HepG2 (cell line): Measurements from ENCODE around the gene CDC42BPG. TPM values are rescaled to one million over a fixed set of nuclear protein-coding genes. Genes with fewer than 3 reads are reported as not detected.

Source experiments
- ATAC-seq: fragments of 200-7000 bp; cut with Tn5 transposase; 3 replicates; pipeline ENCODE4 v1.9.1; 2020; ENCODE audit warnings: mild to moderate bottlenecking, moderate library complexity
- BruUV-seq: library from RNA; stranded (reverse); fragments of 400-500 nt; replicated peaks from 2 replicates; lab custom pipeline; 2021; lab: Mats Ljungman, UMichigan
- CTCF ChIA-PET: fragments of 300-600 bp; formaldehyde crosslinking; extraction: SDS; loops from one replicate; lab custom pipeline; 2021; ENCODE audit warnings: low total read pairs, inconsistent platforms, low intra/inter-chr PET ratio; lab: Yijun Ruan, JAX
- POLR2A ChIA-PET: fragments of 350-600 bp; sonication (Branson Sonifier 250); formaldehyde crosslinking; loops from one replicate; lab custom pipeline; 2020; ENCODE audit warnings: antibody characterized with exemption, inconsistent platforms; lab: Yijun Ruan, JAX
- DNase-seq: peaks from one replicate; pipeline ENCODE4 v3.0.0-alpha.2; 2015; ENCODE audit warnings: low spot score
- FAIRE-seq: peaks from 3 replicates; lab custom pipeline; 2011; peaks lifted over from hg19 to GRCh38; lab: Jason Lieb, UNC
- H2AFZ ChIP-seq: one replicate; pipeline ENCODE4 v1.6.1; 2011; ENCODE audit warnings: low read length, inconsistent platforms
- H3K27ac ChIP-seq: fragments of 300-600 bp; 3 replicates; pipeline ENCODE4 v1.8.0; 2011; ENCODE audit warnings: mixed run types, mild to moderate bottlenecking, mixed read lengths, low read length, inconsistent platforms; ENCODE audit not compliant: insufficient read depth; ENCODE audit errors: extremely low read length
- H3K27me3 ChIP-seq, 2 experiments: fragments of 200-600 bp in 1 of 2; 2 replicates in 1 of 2; 3 replicates in 1 of 2; pipeline versions ENCODE4 v1.6.0 to v1.8.0; 2011; ENCODE audit warnings: low read length in 2 of 2, mild to moderate bottlenecking in 2 of 2, moderate library complexity in 2 of 2, inconsistent platforms in 1 of 2; ENCODE audit not compliant: insufficient read depth in 2 of 2, control insufficient read depth in 1 of 2
- H3K36me3 ChIP-seq, 2 experiments: fragments of 200-600 bp in 1 of 2; replicated peaks in 1 of 2; 2 replicates in 1 of 2; 3 replicates in 1 of 2; pipeline versions ENCODE4 v1.5.1 to v1.8.0; 2011; ENCODE audit warnings: low read length in 2 of 2, inconsistent platforms in 1 of 2; ENCODE audit not compliant: insufficient read depth in 2 of 2, control insufficient read depth in 1 of 2
- H3K4me1 ChIP-seq: 2 replicates; pipeline ENCODE4 v1.5.1; 2012; ENCODE audit warnings: low read length, inconsistent platforms; ENCODE audit not compliant: insufficient read depth
- H3K4me2 ChIP-seq: 2 replicates; pipeline ENCODE4 v1.6.0; 2011; ENCODE audit warnings: low read depth, low read length, inconsistent platforms
- H3K4me3 ChIP-seq, 3 experiments: fragments of 200-600 bp in 1 of 3; sonication (generic), shearing (Covaris generic) in 1 of 3; replicated peaks in 1 of 3; 2 replicates each; pipeline ENCODE4 v1.5.1; 2011 to 2016; ENCODE audit warnings: low read length in 3 of 3, inconsistent platforms in 2 of 3, low read depth in 2 of 3, mild to moderate bottlenecking in 2 of 3, control low read depth in 1 of 3, mixed read lengths in 1 of 3; ENCODE audit not compliant: insufficient read depth in 1 of 3
- H3K79me2 ChIP-seq: one replicate; pipeline ENCODE4 v1.6.1; 2011; ENCODE audit warnings: low read length, inconsistent platforms; ENCODE audit not compliant: insufficient read depth
- H3K9ac ChIP-seq: 2 replicates; pipeline ENCODE4 v1.6.0; 2011; ENCODE audit warnings: mild to moderate bottlenecking, low read depth, low read length, inconsistent platforms; ENCODE audit not compliant: insufficient read depth
- H3K9me3 ChIP-seq: 2 replicates; pipeline ENCODE4 v1.5.1; 2012; ENCODE audit warnings: mild to moderate bottlenecking, low read length
- H4K20me1 ChIP-seq: 2 replicates; pipeline ENCODE4 v1.6.0; 2011; ENCODE audit warnings: inconsistent platforms, mild to moderate bottlenecking, low read length, moderate library complexity; ENCODE audit not compliant: insufficient read depth
- CEBPZ ChIP-seq: IDR thresholded peaks from 2 replicates; pipeline ENCODE4 v1.6.1; 2012; ENCODE audit warnings: low read length, improper control_type of control experiment
- CREM ChIP-seq, 2 experiments: sonication (generic) in 1 of 2; formaldehyde crosslinking in 1 of 2; IDR thresholded peaks; 2 replicates each; pipeline versions ENCODE4 v1.4.0 to v1.6.1; 2016 to 2020; ENCODE audit warnings: antibody characterized with exemption in 1 of 2, mild to moderate bottlenecking in 1 of 2, missing genetic modification reagents in 1 of 2
- GABPB1 ChIP-seq: IDR thresholded peaks from 2 replicates; pipeline ENCODE4 v1.6.1; 2016; ENCODE audit warnings: mild to moderate bottlenecking, missing genetic modification reagents, moderate library complexity, missing compliant biosample characterization
- GATA4 ChIP-seq: sonication (generic); IDR thresholded peaks from 2 replicates; pipeline ENCODE4 v1.6.1; 2016; ENCODE audit warnings: antibody characterized with exemption, low read depth, borderline replicate concordance
- HMGXB4 ChIP-seq, 2 experiments: sonication (generic) in 1 of 2; formaldehyde crosslinking in 1 of 2; IDR thresholded peaks; 2 replicates each; pipeline versions ENCODE4 v1.4.0 to v1.6.1; 2018 to 2020; ENCODE audit warnings: missing genetic modification reagents in 2 of 2, borderline replicate concordance in 1 of 2, low read depth in 1 of 2, mild to moderate bottlenecking in 1 of 2, missing biosample characterization in 1 of 2
- HNF4A ChIP-seq: sonication (generic); formaldehyde crosslinking; IDR thresholded peaks from 2 replicates; pipeline ENCODE4 v1.4.0; 2020; ENCODE audit warnings: missing genetic modification reagents
- HNF4G ChIP-seq, 2 experiments: sonication (generic) in 1 of 2; formaldehyde crosslinking in 1 of 2; IDR thresholded peaks; 2 replicates each; pipeline versions ENCODE4 v1.4.0 to v1.6.1; 2011 to 2020; ENCODE audit warnings: borderline replicate concordance in 2 of 2, low read depth in 2 of 2, mild to moderate bottlenecking in 2 of 2, low read length in 1 of 2, missing genetic modification reagents in 1 of 2, moderate library complexity in 1 of 2
- NFYB ChIP-seq: sonication (generic); formaldehyde crosslinking; IDR thresholded peaks from 2 replicates; pipeline ENCODE4 v1.4.0; 2020; ENCODE audit warnings: missing genetic modification reagents
- PHF21A ChIP-seq: sonication (generic); formaldehyde crosslinking; IDR thresholded peaks from 2 replicates; pipeline ENCODE4 v1.5.0; 2020; ENCODE audit warnings: mild to moderate bottlenecking, missing genetic modification reagents
- SOX5 ChIP-seq: IDR thresholded peaks from 2 replicates; pipeline ENCODE4 v1.6.1; 2016; ENCODE audit warnings: borderline replicate concordance
- ZNF124 ChIP-seq: sonication (generic); formaldehyde crosslinking; IDR thresholded peaks from 2 replicates; pipeline ENCODE4 v1.4.0; 2020; ENCODE audit warnings: missing genetic modification reagents
- ZNF552 ChIP-seq: sonication (generic); formaldehyde crosslinking; IDR thresholded peaks from 2 replicates; pipeline ENCODE4 v1.9.0; 2022; ENCODE audit warnings: missing genetic modification reagents, mild to moderate bottlenecking, borderline replicate concordance
- ZNF570 ChIP-seq: sonication (generic); formaldehyde crosslinking; IDR thresholded peaks from 2 replicates; pipeline ENCODE4 v1.4.0; 2020; ENCODE audit warnings: mild to moderate bottlenecking, missing genetic modification reagents, borderline replicate concordance
- ZNF772 ChIP-seq: sonication (generic); formaldehyde crosslinking; IDR thresholded peaks from 2 replicates; pipeline ENCODE4 v1.5.0; 2020; ENCODE audit warnings: mild to moderate bottlenecking, missing genetic modification reagents
- WGBS: methylation state at CpG from one replicate; pipeline ENCODE4 v1.1.6; 2017; ENCODE audit warnings: low lambda C conversion rate; 5-methylcytosine and 5-hydroxymethylcytosine counted together
- in situ Hi-C: cut with HindIII; loops from 2 replicates; pipeline ENCODE4 v1.10.0; 2017; ENCODE audit warnings: low pct_unique_long_range_greater_than_20kb; ENCODE audit not compliant: extremely low pct_ligation_motif_present
- intact Hi-C: fragments of 100-400 bp; cut with micrococcal nuclease; formaldehyde crosslinking; loops from one replicate; pipeline ENCODE4 v1.10.0; 2022; ENCODE audit not compliant: unreplicated experiment
- polyA plus RNA-seq, 8 experiments: library from polyadenylated mRNA; depleted of rRNA in 3 of 8; stranded (reverse) in 7 of 8; unstranded in 1 of 8; fragments of >200 nt; fragmentation: Illumina TruSeq in 4 of 8; extraction: Trizol in 4 of 8; gene quantifications; 2 replicates each; pipeline versions ENCODE4 v1.2.1 to v1.2.3, GENCODE V29; 2011 to 2016; ENCODE audit warnings: low read depth in 4 of 8, missing spikeins in 1 of 8, mixed read lengths in 1 of 8; ENCODE audit not compliant: insufficient read depth in 1 of 8
- total RNA-seq, 5 experiments: library from RNA; depleted of rRNA; stranded (reverse); fragments of >200 nt; fragmentation: Illumina TruSeq; extraction: Trizol; gene quantifications; 2 replicates each; pipeline ENCODE4 v1.2.3, GENCODE V29; 2016; ENCODE audit warnings: low read depth in 1 of 5

Gene CDC42BPG
- total and polyA plus RNA-seq, 2 of the 13 experiments (the other 11 are each of a cell fraction or from before 2014, with no cell fraction given), result 0.55 to 1.4 TPM

- no peak for TF ChIP-seq SOX5 (CRISPR knock-in tag)
- TF ChIP-seq ZNF552, result no peak
Measured at GRCh38 chr11:64784813-64785581, 59.5 kb downstream of the CDC42BPG start (continued).

GRCh38 chr11:64778473-64779298 lies 65.8 kb downstream of the CDC42BPG start, which contains the start of gene SF1:
TSS of gene SF1 (minus strand) at chr11:64778542. CDS start at chr11:64778392, 150 bp downstream.
- peak within 1 kb of the TSS; percentile 94 to 98 (median 94) for H3K4me3 ChIP-seq
- under 1% methylated on average over 31 of the region's 80 CpGs for WGBS
- peaks cover 39% of the 10 kb centered on the region for H4K20me1 ChIP-seq
- peaks cover 36% of the 10 kb centered on the region for H3K79me2 ChIP-seq
- peak within 1 kb of the TSS; percentile 97 for H3K9ac ChIP-seq
- H3K4me2 ChIP-seq, result peak within 1 kb of the TSS; percentile 95
- ChIA-PET CTCF (no interaction called here), POLR2A (interaction anchor here (0.6 to 2.0 kb wide), 35 partner anchors 8 to 644 kb away, joined by 3 to 24 read pairs (median 5); partner anchors contain the start of genes ARL2, EHD1, FAU and MAP4K2)
- peak within 1 kb of the TSS; percentile 99 for H3K27ac ChIP-seq
- no TSS peak for BruUV-seq
- peak within 1 kb of the TSS; percentile 21 for H2AFZ ChIP-seq
- H3K4me1 ChIP-seq, result peaks cover 39% of the 10 kb centered on the region
- no peaks in the 10 kb centered on the region for H3K9me3 ChIP-seq
- in situ Hi-C loops, result no loop called here
- H3K27me3 ChIP-seq, result no peaks in the 10 kb centered on the region; a peak in 1 of 5 replicates
- peaks cover 18 to 36% of the 10 kb centered on the region in 2 experiments for H3K36me3 ChIP-seq
- DNase-seq (peak; percentile 100), FAIRE-seq (peak; percentile 96), ATAC-seq (peak; percentile 97)
- intact Hi-C loops, result loop anchor here (2.0 kb wide), 1 partner anchor 24 kb away; the partner anchor contains the start of gene MAP4K2
- no peak for TF ChIP-seq ZNF570 (CRISPR knock-in tag)
- TF ChIP-seq GABPB1, result peak; percentile 71
- peak; percentile 95 for TF ChIP-seq PHF21A (CRISPR knock-in tag)
- peak; percentile 88 for TF ChIP-seq NFYB (CRISPR knock-in tag)
- TF ChIP-seq HNF4A (CRISPR knock-in tag), result peak; percentile 28; the same call in 1 of the 2 replicates
- TF ChIP-seq GATA4, result 0 out of 2 replicates have a peak, but pooled peaks have one; percentile 27
- peak; percentile 38 to 64; a peak in 2 of 4 replicates for TF ChIP-seq HMGXB4 (CRISPR knock-in tag; IDR thresholded peaks at IDR 0.05; ENCODE audit: borderline replicate concordance in 1 of 2, low read depth in 1 of 2)
- TF ChIP-seq CREM (IDR thresholded peaks at IDR 0.05), result peak; percentile 86
- no peak for TF ChIP-seq CREM (CRISPR knock-in tag; IDR thresholded peaks at IDR 0.05)
- TF ChIP-seq ZNF772 (CRISPR knock-in tag), result peak; percentile 44; the same call in 1 of the 2 replicates
- no peak for TF ChIP-seq CEBPZ
- TF ChIP-seq ZNF124, result no peak
- TF ChIP-seq HNF4G (IDR thresholded peaks at IDR 0.05; ENCODE audit: borderline replicate concordance, low read depth, low read length), result peak; percentile 33; the same call in 1 of the 2 replicates
- TF ChIP-seq HNF4G (CRISPR knock-in tag; IDR thresholded peaks at IDR 0.05; ENCODE audit: borderline replicate concordance, low read depth), result no peak
